HG03469 (cell line): ENCODE measurements around the gene IQCM.
A peak's percentile ranks its signal among the peaks of the same experiment; 100 is the strongest.
"Not testable (repeated sequence)": the region's sequence is repeated elsewhere in the genome, so short reads cannot be mapped to it uniquely, and the experiment has no call there.

ENCODE experiments used
- ATAC-seq: cut with Tn5 transposase; IDR thresholded peaks from one replicate; pipeline ENCODE4 v1.9.1; 2021; ENCODE audit warnings: mild to moderate bottlenecking, moderate library complexity, moderate number of reproducible peaks; ENCODE audit not compliant: unreplicated experiment

The IQCM gene

GRCh38 chr4:149489321-149489720 lies 326.3 kb downstream of the IQCM start:
- no peak for ATAC-seq

GRCh38 chr4:149486861-149487260 lies 328.8 kb downstream of the IQCM start:
- no peak for ATAC-seq

GRCh38 chr4:149468669-149469068 lies 347.0 kb downstream of the IQCM start:
- not testable (repeated sequence) for ATAC-seq

GRCh38 chr4:149466446-149466845 lies 349.2 kb downstream of the IQCM start:
- no peak for ATAC-seq

- ATAC-seq = no peak
These were observed 349.7 kb downstream of the IQCM start for GRCh38 chr4:149465955-149466354.

GRCh38 chr4:149443537-149443936 lies 372.1 kb downstream of the IQCM start:
- ATAC-seq = no peak

- no peak for ATAC-seq
These were observed 374.3 kb downstream of the IQCM start for GRCh38 chr4:149441338-149441737.

GRCh38 chr4:149426461-149426860 lies 389.2 kb downstream of the IQCM start:
- no peak for ATAC-seq

- no peak for ATAC-seq
These were observed 406.1 kb downstream of the IQCM start for GRCh38 chr4:149409555-149409962.

- ATAC-seq = no peak
These were observed 406.5 kb downstream of the IQCM start for GRCh38 chr4:149409146-149409545.

GRCh38 chr4:149404143-149404542 lies 411.5 kb downstream of the IQCM start:
- no peak for ATAC-seq

- no peak for ATAC-seq
These were observed 412.6 kb downstream of the IQCM start for GRCh38 chr4:149403081-149403480.

GRCh38 chr4:149398993-149399392 lies 416.6 kb downstream of the IQCM start:
- no peak for ATAC-seq

GRCh38 chr4:149370785-149371420 lies 444.7 kb downstream of the IQCM start:
- ATAC-seq = peak; percentile 68

- no peak for ATAC-seq
These were observed 445.6 kb downstream of the IQCM start for GRCh38 chr4:149370002-149370401.

- ATAC-seq = no peak
These were observed 462.4 kb downstream of the IQCM start for GRCh38 chr4:149353241-149353640.

GRCh38 chr4:149349541-149349940 lies 466.1 kb downstream of the IQCM start:
- no peak for ATAC-seq

- no peak for ATAC-seq
These were observed 468.5 kb downstream of the IQCM start for GRCh38 chr4:149347139-149347538.

- ATAC-seq = no peak
These were observed 470.2 kb downstream of the IQCM start for GRCh38 chr4:149345424-149345823.

- ATAC-seq = no peak
These were observed 471.2 kb downstream of the IQCM start for GRCh38 chr4:149344436-149344835.

GRCh38 chr4:149343614-149344013 lies 472.0 kb downstream of the IQCM start:
- no peak for ATAC-seq

GRCh38 chr4:149341117-149341516 lies 474.5 kb downstream of the IQCM start:
- not testable (repeated sequence) for ATAC-seq

- ATAC-seq = no peak
These were observed 487.5 kb downstream of the IQCM start for GRCh38 chr4:149328161-149328560.
